MCF 10A (cell line): ENCODE measurements around the gene GPR143. TPM values are rescaled to one million over a fixed set of nuclear protein-coding genes. Genes with fewer than 3 reads are reported as not detected.

Experiments used
- BruUV-seq: library from RNA; stranded (reverse); fragments of 400-500 nt; replicated peaks from 2 replicates; lab custom pipeline; 2021; lab: Mats Ljungman, UMichigan
- CTCF ChIA-PET: fragments of 300-600 bp; sonication (Branson Sonifier 250); formaldehyde crosslinking; extraction: SDS; loops from one replicate; lab custom pipeline; 2021; ENCODE audit warnings: antibody characterized with exemption, inconsistent platforms; lab: Yijun Ruan, JAX
- POLR2A ChIA-PET: fragments of 300-600, 350-650 bp; sonication (Branson Sonifier 250); formaldehyde crosslinking; extraction: SDS; loops from one replicate; lab custom pipeline; 2020; ENCODE audit warnings: antibody characterized with exemption, inconsistent platforms; lab: Yijun Ruan, JAX
- DNase-seq: peaks from one replicate; pipeline ENCODE4 v3.0.0-alpha.2; 2018; ENCODE audit not compliant: unreplicated experiment
- H3K27ac Mint-ChIP-seq: one replicate; pipeline ENCODE4 v1.8.0; 2022; ENCODE audit warnings: mild to moderate bottlenecking, low read depth, mixed read lengths; ENCODE audit not compliant: unreplicated experiment
- H3K27me3 Mint-ChIP-seq: one replicate; pipeline ENCODE4 v1.8.0; 2022; ENCODE audit warnings: mixed read lengths; ENCODE audit not compliant: insufficient read depth, unreplicated experiment
- H3K36me3 Mint-ChIP-seq: one replicate; pipeline ENCODE4 v1.8.0; 2022; ENCODE audit warnings: mild to moderate bottlenecking, moderate library complexity, mixed read lengths; ENCODE audit not compliant: insufficient read depth, unreplicated experiment
- H3K4me1 Mint-ChIP-seq: one replicate; pipeline ENCODE4 v1.8.0; 2022; ENCODE audit warnings: mixed read lengths; ENCODE audit not compliant: insufficient read depth, unreplicated experiment
- H3K4me3 Mint-ChIP-seq: one replicate; pipeline ENCODE4 v1.8.0; 2022; ENCODE audit warnings: mild to moderate bottlenecking, moderate library complexity, mixed read lengths; ENCODE audit not compliant: unreplicated experiment
- H3K9me3 Mint-ChIP-seq: one replicate; pipeline ENCODE4 v1.8.0; 2022; ENCODE audit warnings: mixed read lengths; ENCODE audit not compliant: unreplicated experiment
- CTCF ChIP-seq: fragments of 200-600 bp; IDR thresholded peaks from one replicate; pipeline ENCODE4 v1.8.0; 2022; ENCODE audit warnings: antibody characterized with exemption, mild to moderate bottlenecking; ENCODE audit not compliant: unreplicated experiment
- intact Hi-C: fragments of 100-400 bp; cut with micrococcal nuclease; formaldehyde crosslinking; loops from 2 replicates; pipeline ENCODE4 v1.14.1; 2022
- total RNA-seq: library from RNA; stranded (reverse); gene quantifications from 2 replicates; pipeline ENCODE4 v1.2.3, GENCODE V29; 2022

The GPR143 gene
- total RNA-seq, 1 experiment from 2014 or later, result 0.77 TPM

GRCh38 chrX:9746148-9746888 lies 19.3 kb downstream of the GPR143 start:
- ChIA-PET CTCF (interaction anchor here (0.5 to 0.9 kb wide), 5 partner anchors 24 to 1162 kb away, joined by 3 read pairs; no protein-coding TSS in a partner anchor), POLR2A (no interaction called here)
- DNase-seq, result peak; percentile 27
- Mint-ChIP-seq H3K4me1 (peaks cover 12% of the 10 kb centered on the region), H3K27me3 (no peaks in the 10 kb centered on the region), H3K36me3 (no peaks in the 10 kb centered on the region), H3K27ac (peak overlapping the region; percentile 61), H3K9me3 (peaks cover 8% of the 10 kb centered on the region), H3K4me3 (no peak overlapping the region)
- no peak for TF ChIP-seq CTCF
- no TSS peak for BruUV-seq
- intact Hi-C loops, result no loop called here

- Mint-ChIP-seq H3K27me3 (no peaks in the 10 kb centered on the region), H3K27ac (peak overlapping the region; percentile 61), H3K4me1 (peaks cover 12% of the 10 kb centered on the region), H3K36me3 (no peaks in the 10 kb centered on the region), H3K9me3 (peaks cover 8% of the 10 kb centered on the region), H3K4me3 (no peak overlapping the region)
- ChIA-PET CTCF (interaction anchor here (0.6 to 0.9 kb wide), 3 partner anchors 24 to 913 kb away, joined by 3 read pairs; no protein-coding TSS in a partner anchor), POLR2A (interaction anchor here (0.5 kb wide), 1 partner anchor 441 kb away, joined by 5 read pairs; no protein-coding TSS in a partner anchor)
- no peak for DNase-seq
- BruUV-seq, result no TSS peak
- intact Hi-C loops, result no loop called here
- TF ChIP-seq CTCF, result no peak
These were observed 20.1 kb downstream of the GPR143 start for GRCh38 chrX:9745417-9746115.

GRCh38 chrX:9739130-9739529 lies 26.5 kb downstream of the GPR143 start:
- no peaks in the 10 kb centered on the region for H3K4me1 Mint-ChIP-seq
- H3K27me3 Mint-ChIP-seq, result no peaks in the 10 kb centered on the region
- no peak for TF ChIP-seq CTCF
- H3K36me3 Mint-ChIP-seq, result no peaks in the 10 kb centered on the region
- ChIA-PET POLR2A (no interaction called here), CTCF (no interaction called here)
- intact Hi-C loops, result no loop called here
- H3K4me3 Mint-ChIP-seq, result no peak overlapping the region
- H3K9me3 Mint-ChIP-seq, result no peaks in the 10 kb centered on the region
- DNase-seq, result no peak
- BruUV-seq, result no TSS peak
- no peak overlapping the region for H3K27ac Mint-ChIP-seq

- H3K27me3 Mint-ChIP-seq, result no peaks in the 10 kb centered on the region
- H3K27ac Mint-ChIP-seq, result no peak overlapping the region
- H3K36me3 Mint-ChIP-seq, result no peaks in the 10 kb centered on the region
- H3K4me1 Mint-ChIP-seq, result no peaks in the 10 kb centered on the region
- POLR2A ChIA-PET, result no interaction called here
- BruUV-seq, result no TSS peak
- no peak for TF ChIP-seq CTCF
- intact Hi-C loops, result no loop called here
- no peak overlapping the region for H3K4me3 Mint-ChIP-seq
- CTCF ChIA-PET, result no interaction called here
- DNase-seq, result no peak
- H3K9me3 Mint-ChIP-seq, result no peaks in the 10 kb centered on the region
These were observed 27.5 kb downstream of the GPR143 start for GRCh38 chrX:9738151-9738550.
